HG03196 (cell line): ENCODE measurements around the gene TMEM126B.
"Not testable (repeated sequence)": the region's sequence is repeated elsewhere in the genome, so short reads cannot be mapped to it uniquely, and the experiment has no call there.

Experiments
- ATAC-seq: cut with Tn5 transposase; IDR thresholded peaks from one replicate; pipeline ENCODE4 v1.9.1; 2021; ENCODE audit not compliant: unreplicated experiment

Gene TMEM126B

GRCh38 chr11:85627998-85628770 is at the start of gene TMEM126B:
TSS of gene TMEM126B (plus strand) at chr11:85628593. CDS start at chr11:85628608, 15 bp downstream.
- ATAC-seq: peak; percentile 99

DNA sequence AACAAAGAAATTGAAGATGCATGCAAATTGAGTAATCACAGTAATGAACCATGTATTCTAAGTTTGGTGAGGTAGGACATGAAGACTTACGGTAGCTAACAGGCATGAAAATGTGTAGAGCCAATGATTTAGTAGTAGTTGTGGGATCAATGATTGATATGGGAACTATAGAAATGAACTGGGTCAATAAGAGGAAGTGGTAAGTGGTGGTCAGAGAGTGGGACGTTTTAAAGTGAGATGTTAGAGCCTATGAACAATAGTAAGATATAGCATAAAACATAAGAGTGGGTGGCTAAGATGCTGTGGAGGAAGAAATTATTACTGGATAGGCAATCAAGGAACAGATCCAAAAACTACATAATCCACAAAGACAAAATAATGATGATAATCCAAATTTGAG is 46.3 kb upstream of the TMEM126B start:
- ATAC-seq: no peak

- no peak for ATAC-seq
Measured at GRCh38 chr11:85589373-85589772, 39.0 kb upstream of the TMEM126B start.

- ATAC-seq: no peak
Measured at GRCh38 chr11:85590848-85591483, 37.4 kb upstream of the TMEM126B start.

GRCh38 chr11:85595285-85595884 is 33.0 kb upstream of the TMEM126B start:
- ATAC-seq: no peak

DNA sequence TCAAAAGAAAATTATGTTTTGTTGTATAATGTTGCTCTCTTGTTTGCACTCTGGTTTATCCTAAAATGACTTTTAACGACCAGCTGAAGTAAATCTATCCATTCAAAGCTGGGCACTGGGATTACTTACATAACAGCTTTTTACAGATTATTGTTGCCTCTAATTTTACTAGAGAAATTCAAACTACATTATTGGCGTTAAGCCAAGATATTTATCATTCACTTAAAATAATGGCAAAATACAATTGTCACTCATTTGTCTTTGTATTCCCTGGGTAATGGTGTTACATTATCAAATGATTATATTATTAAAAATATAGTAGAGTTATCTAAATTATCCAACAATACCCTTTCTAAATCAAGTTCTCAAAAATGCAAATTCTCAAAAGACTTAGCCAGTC is 31.5 kb upstream of the TMEM126B start:
- ATAC-seq: no peak

GRCh38 chr11:85599083-85599482 is 29.3 kb upstream of the TMEM126B start:
- no peak for ATAC-seq

DNA sequence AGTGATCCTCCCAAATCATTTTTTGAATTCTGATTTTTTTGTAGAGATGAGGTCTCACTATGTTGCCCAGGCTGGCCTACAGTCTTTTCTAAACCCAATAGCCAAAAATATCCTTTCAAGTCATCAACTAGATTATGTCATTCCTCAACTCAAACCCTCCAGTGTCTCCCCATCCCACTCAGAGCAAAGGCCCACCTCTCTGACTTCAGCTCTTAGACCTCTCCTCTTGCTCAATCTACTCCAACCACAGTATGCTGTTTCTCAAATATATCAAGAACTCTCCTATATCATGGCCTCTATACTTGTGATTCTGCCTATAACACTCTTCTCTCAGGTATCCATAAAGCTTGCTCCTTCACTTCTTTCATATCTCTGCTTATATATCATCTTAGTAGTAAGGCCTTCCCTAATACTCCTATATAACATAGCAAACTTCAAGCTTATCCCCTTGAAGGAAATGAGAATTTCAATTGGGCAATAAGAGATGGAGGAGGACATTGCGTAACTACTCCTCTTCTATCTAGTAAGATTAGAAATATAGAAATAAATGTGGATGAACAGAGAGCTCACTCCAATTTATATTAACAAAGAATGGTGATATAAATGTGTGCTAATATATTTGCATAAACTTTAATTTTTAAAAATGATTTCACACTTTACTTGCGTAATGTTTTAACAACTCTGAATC is 25.7 kb upstream of the TMEM126B start:
- no peak for ATAC-seq

DNA sequence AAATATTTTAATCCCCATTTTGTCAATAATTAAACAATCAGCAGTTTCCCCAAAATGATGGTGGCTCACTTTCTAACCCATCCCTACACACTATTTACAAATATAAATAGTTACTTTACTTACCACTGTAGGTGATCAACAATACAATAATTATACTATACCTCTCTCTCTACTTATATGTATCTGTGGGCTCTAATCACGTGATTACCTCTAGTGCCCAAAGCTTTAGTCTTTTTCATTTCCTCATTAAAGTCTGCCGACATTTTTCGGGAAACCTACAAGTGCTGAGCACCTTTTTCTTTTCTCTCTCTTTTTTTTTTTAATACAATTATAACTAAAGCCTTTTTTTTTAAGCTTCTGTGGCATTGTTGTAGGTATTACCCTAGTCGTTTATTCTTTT is 25.2 kb upstream of the TMEM126B start:
- no peak for ATAC-seq

- not testable (repeated sequence) for ATAC-seq
Measured at GRCh38 chr11:85606237-85606636, 22.2 kb upstream of the TMEM126B start.

DNA sequence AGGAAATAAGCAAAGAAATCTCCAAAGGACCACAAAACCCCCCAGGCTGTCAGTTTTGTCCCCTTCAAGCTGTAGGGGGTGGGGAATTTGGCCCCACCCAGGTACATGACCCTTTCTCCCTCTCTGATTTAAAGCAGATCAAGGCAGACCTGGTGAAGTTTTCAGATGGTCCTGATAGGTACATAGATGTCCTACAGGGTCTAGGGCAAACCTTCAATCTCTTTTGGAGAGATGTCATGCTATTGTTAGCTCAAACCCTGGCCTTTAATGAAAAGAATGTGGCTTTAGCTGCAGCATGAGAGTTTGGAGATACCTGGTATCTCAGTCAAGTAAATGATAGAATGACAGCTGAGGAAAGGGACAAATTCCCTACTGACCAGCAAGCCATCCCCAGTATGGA is 19.8 kb upstream of the TMEM126B start:
- not testable (repeated sequence) for ATAC-seq

- ATAC-seq: not testable (repeated sequence)
Measured at GRCh38 chr11:85609286-85609685, 19.1 kb upstream of the TMEM126B start.

DNA sequence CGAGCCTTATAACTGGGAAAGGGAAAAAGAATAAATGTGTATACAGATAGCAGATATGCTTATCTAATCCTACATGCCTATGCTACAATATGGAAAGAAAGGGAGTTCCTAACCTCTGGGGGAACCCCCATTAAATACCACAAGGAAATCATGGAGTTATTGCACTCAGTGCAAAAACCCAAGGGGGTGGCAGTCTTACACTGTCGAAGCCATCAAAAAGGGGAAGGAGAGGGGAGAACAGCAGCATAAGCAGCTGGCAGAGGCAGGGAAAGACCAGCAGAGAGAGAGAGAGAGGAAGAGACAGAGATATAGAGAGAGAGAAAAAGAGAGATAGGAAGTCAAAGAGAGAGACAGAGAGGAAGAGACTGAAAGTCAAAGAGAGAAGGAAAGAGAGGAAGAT is 16.8 kb upstream of the TMEM126B start:
- not testable (repeated sequence) for ATAC-seq

DNA sequence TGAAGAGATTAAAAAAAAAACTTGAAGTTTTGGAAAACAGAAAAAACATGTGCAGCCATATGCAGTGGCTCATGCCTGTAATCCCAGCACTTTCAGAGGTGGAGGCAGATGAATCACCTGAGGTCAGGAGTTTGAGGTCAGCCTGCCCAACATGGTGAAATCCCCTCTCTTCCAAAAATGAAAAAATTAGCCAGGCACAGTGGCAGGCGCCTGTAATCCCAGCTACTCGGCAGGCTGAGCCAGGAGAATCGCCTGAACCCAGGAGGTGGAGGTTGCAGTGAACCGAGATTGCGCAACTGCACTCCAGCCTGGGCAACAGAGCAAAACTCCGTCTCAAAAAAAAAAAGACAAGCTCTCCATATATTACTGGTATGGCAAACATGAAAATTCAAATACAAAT is 8.9 kb upstream of the TMEM126B start:
- ATAC-seq: no peak

GRCh38 chr11:85620256-85620655 is 8.1 kb upstream of the TMEM126B start:
- no peak for ATAC-seq

DNA sequence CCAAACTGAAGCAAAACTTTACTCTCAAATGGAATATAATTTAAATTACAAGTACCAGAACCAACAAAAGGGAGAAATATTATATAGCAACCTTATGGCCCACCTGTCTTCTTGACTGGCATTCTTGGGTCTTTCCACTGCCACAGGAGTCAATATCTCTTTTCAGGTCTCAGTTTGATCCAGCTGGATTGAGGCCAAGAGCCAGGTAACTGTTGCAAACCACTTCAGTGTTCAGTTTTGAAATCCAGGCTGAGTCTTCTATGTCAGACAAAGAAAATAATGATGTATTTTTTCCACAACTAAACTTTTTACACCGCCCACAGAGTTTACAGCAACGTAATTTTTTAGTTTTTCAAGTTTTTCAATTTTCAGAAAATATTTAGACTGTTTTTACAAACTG is 1.9 kb upstream of the TMEM126B start:
- ATAC-seq: no peak

- no peak for ATAC-seq
Measured at GRCh38 chr11:85627332-85627997, 928 bp upstream of the TMEM126B start, which contains the start of gene DLG2. TSS of gene DLG2 (minus strand) at chr11:85627344.

GRCh38 chr11:85628771-85629341 is 463 bp downstream of the TMEM126B start:
- ATAC-seq: peak; percentile 7

- ATAC-seq: no peak
Measured at GRCh38 chr11:85634747-85635146, 6.4 kb downstream of the TMEM126B start.

- no peak for ATAC-seq
Measured at GRCh38 chr11:85643191-85643614, 14.8 kb downstream of the TMEM126B start.

GRCh38 chr11:85647078-85647477 is 18.7 kb downstream of the TMEM126B start:
- ATAC-seq: no peak
